HepG2 (cell line): ENCODE measurements around the gene DEDD2.

Experiments
- ZNF350 ChIP-seq: sonication (generic); formaldehyde crosslinking; IDR thresholded peaks from 2 replicates; pipeline ENCODE4 v1.4.0; 2020; ENCODE audit warnings: mild to moderate bottlenecking, low read depth, missing genetic modification reagents, borderline replicate concordance
- TF ChIP-seq, protein P1 (sequence below): IDR thresholded peaks from 2 replicates; pipeline ENCODE4 v1.6.1; 2012; ENCODE audit warnings: low read depth, low read length, improper control_type of control experiment

DNA sequence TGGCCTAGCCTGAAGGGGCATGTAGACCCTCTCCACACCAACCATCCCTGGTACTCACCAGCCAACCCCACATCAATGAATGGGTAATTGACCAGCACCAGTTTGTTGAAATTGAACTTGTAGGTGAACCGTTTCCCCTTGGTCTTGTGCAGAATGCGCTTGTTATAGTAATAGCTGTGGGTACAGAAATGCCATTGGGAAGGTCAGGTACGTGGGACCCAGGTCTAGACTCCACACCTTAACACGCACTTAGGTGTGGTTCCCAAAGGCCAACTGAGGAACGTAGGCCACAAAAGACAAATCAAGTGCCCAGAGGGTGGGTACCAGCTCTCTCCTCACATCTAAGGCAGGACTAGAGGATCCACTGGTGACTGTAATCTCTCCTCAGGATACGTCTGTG, 32.3 kb upstream of the DEDD2 start:
- TF ChIP-seq, protein P1, sequence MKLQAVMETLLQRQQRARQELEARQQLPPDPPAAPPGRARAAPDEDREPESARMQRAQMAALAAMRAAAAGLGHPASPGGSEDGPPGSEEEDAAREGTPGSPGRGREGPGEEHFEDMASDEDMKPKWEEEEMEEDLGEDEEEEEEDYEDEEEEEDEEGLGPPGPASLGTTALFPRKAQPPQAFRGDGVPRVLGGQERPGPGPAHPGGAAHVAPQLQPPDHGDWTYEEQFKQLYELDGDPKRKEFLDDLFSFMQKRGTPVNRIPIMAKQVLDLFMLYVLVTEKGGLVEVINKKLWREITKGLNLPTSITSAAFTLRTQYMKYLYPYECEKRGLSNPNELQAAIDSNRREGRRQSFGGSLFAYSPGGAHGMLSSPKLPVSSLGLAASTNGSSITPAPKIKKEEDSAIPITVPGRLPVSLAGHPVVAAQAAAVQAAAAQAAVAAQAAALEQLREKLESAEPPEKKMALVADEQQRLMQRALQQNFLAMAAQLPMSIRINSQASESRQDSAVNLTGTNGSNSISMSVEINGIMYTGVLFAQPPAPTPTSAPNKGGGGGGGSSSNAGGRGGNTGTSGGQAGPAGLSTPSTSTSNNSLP, result no peak
- no peak for TF ChIP-seq ZNF350 (CRISPR knock-in tag)
